B cell (primary cell): ENCODE results near the gene CARD8.

Experiments used
- CTCF ChIP-seq: fragments of 200-600 bp; IDR thresholded peaks from one replicate; pipeline ENCODE4 v1.8.0; 2022; ENCODE audit warnings: antibody characterized with exemption, mild to moderate bottlenecking
- EZH2 ChIP-seq: IDR thresholded peaks from 2 replicates; pipeline ENCODE4 v1.6.1; 2012; ENCODE audit warnings: borderline replicate concordance, low read depth, mild to moderate bottlenecking, moderate library complexity, low read length; ENCODE audit not compliant: insufficient read depth, poor library complexity, severe bottlenecking

- TF ChIP-seq EZH2 (no peak), CTCF (no peak)
These were observed 16.1 kb downstream of the CARD8 start for GRCh38 chr19:48239582-48240141.
